ENCODE measurements around the gene RBFOX2.
"Not testable (repeated sequence)": the region's sequence is repeated elsewhere in the genome, so short reads cannot be mapped to it uniquely, and the experiment has no call there.

The RBFOX2 gene

DNA sequence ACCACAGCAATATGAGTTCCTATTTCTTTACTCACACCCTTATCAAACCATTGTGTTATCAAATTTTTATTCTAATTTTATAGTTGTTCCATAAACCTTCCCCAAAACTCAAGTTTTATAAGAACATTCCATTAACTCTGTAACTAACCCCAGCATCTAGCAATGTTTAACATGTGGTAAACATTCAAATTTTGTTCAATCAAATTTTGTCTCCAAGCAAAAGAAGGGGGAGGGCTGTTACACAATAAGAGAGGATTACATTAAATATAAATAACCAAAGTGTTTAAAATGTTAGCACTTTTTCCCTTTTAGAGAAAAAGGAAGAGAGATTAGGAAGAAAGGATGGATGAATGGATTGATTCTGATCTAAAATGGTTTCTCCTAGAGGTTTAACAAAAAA, 20.5 kb downstream of the RBFOX2 start:
- DNase-seq (ENCODE audit: low read depth), result no peak

DNA sequence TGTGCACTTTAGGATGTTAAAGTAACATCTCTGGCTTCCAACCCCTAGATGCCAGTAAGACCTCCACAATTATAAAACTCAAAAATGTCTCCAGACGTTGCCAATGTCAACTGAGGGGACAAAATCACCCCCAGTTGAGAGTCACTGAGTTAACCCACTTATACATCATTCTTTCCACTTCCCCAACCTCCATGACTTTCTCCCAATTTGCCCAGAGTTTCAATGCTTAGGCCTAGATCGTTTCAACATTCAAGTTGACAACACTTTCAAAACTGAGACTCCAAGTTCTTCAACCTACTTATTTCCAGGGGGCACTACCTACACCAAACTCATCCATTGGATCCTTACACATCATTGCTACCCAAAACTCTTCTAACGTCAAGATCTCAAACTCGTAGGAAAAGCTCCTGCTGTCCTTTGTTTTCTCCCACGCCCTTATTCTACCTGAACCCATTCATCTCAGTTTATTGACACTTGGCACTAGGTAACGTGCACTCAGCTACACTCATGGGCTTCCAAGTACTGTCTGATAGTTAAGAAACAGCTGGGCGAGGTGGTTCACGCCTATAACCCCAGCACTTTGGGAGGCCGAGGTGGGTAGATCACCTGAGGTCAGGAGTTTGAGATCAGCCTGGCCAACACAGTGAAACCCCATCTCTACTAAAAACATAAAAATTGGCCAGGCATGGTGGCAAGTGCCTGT, 24.5 kb downstream of the RBFOX2 start:
- no peak for DNase-seq (ENCODE audit: low read depth)

DNA sequence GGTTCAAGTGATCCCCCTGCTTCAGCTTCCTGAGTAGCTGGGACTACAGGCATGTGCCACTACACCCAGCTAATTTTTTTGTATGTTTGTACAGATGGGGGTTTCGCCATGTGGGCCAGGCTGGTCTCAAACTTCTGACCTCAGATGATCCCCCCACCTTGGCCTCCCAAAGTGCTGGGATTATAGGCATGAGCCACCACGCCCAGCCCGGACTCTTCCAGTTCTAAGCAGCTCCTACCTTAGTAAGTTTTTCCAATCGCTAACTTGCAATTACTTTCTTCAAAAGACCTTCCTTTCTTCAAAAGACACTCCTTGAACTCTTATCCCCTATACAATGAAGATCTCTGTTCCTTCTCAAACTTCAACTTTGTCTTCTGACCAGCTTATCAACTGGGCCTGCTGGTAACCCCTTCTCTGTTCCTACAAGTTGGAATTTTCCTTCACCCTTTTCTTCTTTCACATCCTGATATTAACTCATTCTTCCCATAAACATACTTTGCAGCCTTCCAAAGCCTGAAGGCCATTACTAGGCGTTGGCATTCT, 25.8 kb downstream of the RBFOX2 start:
- DNase-seq (ENCODE audit: low read depth), result no peak

DNA sequence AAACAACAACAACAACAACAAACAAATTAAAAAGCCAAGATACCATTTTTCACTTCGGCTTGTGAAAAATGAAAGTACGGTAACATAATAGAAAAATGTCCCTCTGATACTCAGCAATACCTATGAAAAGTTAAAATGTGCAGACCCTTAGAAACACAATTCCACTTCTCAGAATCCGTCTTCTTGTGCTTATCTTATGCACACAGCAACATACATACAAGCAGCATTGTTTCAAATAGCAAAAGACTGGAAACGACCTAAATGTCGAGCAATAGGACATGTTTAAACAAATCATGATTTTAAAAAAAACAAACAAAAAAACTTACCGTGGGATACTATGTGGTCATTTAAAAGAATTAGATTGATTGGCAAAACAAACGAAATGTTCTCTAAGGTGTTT, 26.5 kb downstream of the RBFOX2 start:
- DNase-seq (ENCODE audit: low read depth), result no peak

DNA sequence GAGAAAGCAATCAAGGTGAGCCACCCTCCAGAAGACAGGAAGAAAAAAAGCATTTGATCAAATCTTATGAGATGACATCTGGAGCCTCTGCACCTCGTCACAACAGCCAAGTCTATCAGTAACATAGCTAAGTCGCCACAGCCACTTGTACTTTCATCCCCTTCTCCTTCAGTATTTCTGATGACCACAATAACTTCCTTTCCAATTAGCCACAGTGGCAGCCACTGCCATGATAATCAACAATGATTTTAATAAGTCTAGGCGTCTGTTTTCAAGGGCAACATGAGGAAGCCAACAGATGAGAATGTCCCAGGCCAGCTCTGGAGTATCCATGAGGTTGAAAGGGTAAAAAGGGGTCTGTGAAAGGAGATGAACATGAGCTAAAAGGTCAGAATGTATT, 29.9 kb downstream of the RBFOX2 start:
- no peak for DNase-seq (ENCODE audit: low read depth)

DNA sequence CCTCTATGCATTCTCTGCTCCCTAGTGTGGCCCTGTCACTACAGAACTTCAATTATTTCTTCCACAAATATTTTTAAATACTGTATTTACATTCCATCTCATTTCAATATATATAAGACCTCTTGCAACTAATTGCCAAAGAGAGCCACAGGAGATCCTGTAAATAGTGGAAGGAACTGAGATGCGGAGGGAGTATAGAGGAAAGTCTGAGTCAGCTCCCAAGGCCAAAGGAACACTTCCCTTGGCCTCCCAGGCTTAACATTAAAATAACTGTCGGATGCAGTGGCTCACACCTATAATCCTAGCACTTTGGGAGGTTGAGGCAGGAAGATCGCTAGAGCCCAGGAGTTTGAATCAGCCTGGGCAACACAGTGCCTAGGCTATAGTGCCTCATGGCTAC, 31.2 kb downstream of the RBFOX2 start:
- DNase-seq (ENCODE audit: low read depth), result no peak

DNA sequence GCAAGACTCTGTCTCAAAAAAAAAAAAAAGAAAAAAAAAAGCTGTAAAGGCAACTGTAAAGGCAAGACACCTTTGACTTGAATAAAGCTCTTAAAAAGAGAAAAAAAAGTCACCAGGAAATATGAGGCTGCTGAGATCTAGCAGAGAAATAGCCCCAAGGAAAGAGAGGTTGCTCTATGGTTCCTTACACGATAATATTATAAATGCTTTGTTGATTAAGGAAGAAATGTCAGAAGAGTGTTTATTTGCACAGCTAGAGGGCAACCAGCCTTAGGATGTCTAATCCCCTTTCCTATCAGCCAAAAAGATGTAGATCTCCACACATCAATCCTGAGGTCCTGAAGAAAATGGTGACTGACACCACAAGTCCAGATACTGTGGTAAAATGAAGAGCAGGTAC, 32.0 kb downstream of the RBFOX2 start:
- DNase-seq (ENCODE audit: low read depth), result no peak

DNA sequence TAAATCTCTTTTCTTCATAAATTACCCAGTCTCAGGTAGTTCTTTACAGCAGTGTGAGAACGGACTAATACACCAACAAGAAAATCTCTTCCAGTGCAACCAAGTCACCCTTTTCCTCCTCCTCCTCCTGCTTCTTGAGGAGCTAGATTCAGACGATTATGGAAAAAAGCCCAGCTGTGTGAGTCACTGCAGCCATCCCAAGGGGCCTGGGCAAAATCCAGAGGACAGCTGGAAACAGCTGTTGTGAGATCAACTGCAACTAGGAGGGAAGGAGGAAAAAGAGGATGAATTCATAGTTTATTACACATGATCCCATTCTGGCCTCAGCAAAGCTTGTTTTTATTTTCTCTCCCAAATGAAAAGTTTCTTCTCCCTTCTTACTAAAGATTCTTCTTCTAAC, 32.9 kb downstream of the RBFOX2 start:
- no peak for DNase-seq (ENCODE audit: low read depth)

DNA sequence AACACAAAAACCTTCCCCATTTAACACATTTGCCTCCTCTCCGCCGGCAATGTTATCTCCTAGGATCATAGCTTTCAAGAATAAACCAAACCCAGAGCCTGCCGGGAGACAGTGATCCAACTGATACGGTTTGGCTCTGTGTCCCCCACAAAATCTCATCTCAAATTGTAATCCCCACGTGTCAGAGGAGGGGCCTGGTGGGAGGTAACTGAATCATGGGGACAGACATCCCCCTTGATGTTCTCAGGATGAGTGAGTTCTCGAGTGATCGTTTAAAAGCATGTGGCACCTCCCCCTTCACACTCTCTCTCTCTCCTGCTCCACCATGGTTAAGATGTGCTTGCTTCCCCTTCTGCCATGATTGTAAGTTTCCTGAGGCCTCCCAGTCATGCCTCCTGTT, 33.3 kb downstream of the RBFOX2 start:
- no peak for DNase-seq (ENCODE audit: low read depth)

DNA sequence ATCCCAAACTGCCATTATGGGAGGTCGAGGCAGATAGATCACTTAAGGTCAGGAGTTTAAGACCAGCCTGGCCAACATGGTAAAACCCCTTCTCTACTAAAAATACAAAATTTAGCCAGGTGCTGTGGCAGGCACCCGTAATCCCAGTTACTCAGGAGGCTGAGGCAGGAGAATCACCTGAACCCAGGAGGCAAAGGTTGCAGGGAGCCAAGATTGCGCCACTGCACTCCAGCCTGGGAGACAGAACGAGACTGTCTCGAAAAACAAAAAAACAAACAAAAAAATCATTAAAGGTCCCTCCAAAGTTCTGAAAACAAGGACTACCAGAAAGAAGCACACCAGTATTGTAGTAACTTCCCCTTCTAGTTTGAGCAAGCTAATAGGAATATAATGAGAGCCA, 34.9 kb downstream of the RBFOX2 start:
- DNase-seq (ENCODE audit: low read depth), result not testable (repeated sequence)

DNA sequence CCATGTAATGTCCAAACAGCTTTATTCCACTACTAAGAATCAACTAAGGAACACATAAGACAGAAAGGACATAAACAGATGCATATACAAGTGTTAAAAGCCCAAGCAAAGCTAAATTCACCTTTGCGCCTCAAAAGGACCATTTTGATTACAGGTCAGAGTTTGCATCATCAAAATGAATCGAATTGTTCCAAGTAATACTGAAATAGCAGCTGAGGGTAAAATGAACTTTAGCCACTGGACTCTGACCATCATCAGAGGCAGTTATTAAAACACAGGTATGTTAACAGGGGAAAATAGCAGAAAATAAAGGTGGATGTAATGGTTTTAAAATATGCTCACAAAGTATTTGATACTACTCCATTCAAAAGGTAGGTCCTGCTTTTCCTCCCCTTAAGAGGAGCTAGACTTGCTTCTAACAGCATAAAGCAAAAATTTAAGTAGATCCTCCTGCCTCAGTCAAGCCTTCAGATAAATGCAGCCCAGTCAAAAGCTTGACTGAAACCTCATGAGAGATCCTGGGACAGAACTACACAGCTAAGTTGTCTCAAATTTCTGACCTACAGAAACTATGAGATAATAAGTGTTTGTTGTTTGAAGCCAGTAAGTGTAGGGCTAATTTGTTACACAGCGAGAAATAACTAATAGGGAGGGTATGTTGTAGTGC, 35.4 kb downstream of the RBFOX2 start:
- no peak for DNase-seq (ENCODE audit: low read depth)

DNA sequence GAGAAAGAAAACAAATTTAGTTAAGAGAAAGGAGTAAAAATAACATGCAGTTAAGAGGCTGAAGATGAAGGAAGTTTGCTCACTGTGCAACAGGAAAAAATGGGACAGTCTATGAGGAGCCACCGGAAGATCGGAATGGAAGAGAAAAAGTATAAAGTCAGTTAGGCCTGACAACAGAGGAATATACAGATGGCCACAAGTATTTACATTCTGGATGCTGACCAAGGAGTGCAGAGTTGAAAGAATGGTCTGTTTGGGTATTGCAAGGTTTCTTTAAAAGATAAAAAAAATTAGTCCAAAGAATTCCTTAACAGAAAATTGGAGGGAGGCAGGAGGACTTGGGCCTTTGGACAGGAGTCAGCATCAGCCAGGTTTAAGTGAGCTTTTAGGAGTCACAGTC, 37.5 kb downstream of the RBFOX2 start:
- DNase-seq (ENCODE audit: low read depth), result no peak

DNA sequence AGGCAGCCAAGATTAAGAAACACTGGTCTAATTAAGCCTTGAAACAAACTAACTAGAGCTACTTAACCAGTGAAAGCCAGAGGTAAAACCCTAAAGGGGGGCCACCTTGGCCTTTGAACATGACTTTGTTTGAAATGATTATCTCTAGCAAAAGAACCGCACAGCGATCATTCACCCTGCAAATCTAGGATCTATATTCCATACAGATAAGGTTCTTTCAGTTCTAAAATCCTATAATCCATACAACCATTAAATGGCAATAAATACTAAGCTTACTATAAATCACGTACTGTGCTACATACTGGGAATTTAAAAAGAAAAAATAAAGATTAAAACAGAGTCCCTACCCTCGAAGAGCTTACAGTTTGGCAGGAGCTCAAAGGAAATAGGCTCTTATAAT, 40.6 kb downstream of the RBFOX2 start:
- DNase-seq (ENCODE audit: low read depth), result no peak

DNA sequence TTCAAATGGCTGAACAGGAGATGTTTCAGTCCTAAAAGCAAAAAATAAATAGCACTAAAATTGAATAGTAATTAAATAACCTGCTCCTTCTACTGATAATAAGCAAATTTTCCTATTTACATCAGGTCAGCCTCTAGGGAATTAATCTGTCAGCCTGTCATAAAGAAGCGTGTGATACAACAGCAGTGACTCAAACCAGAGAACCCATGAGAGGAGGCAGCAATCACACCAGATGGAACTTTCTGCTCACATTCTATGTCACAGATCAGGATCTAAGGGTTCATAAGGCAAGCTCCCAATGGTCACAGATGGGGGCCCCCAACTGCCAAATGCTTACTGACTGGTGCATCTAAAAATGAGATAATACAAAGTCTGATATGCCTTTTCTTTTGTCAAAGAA, 41.1 kb downstream of the RBFOX2 start:
- no peak for DNase-seq (ENCODE audit: low read depth)

DNA sequence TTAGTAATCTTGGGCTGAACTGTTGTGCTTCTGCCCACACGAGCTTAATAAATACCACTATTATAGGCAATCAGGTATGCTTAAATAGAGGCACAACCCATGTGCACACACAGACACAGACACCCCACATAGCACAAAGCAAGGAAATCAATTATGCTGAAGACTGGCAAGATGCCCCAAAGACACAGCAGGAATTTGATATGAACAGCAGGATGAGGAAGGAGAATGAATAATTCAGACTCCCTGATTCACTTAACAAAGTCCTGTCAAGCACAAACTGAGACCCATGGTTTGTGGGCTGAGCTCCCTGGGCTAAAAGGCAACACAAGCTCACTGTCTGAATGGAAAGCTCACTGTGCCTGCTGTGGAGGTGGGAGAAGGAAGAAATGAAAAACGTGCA, 42.5 kb downstream of the RBFOX2 start:
- DNase-seq (ENCODE audit: low read depth), result no peak

DNA sequence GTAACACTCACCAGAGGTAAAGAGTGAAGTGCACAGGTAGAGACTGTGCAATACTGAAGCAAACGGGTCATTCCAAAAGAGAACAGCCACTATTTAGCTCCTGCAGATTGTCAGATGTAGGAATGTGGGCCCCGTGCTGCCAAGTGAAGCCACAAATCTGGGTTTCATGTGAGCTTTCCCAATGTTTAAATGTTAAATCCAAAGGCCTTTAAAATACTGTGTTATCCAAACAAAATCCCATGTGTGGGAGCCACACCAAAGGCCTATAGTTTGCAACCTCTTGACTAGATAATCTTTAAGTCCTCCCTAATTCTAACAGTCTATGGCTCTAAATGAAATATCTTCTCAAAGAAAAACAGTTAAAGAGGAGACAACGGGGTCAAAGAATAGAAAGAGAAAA, 43.3 kb downstream of the RBFOX2 start:
- DNase-seq (ENCODE audit: low read depth), result no peak

DNA sequence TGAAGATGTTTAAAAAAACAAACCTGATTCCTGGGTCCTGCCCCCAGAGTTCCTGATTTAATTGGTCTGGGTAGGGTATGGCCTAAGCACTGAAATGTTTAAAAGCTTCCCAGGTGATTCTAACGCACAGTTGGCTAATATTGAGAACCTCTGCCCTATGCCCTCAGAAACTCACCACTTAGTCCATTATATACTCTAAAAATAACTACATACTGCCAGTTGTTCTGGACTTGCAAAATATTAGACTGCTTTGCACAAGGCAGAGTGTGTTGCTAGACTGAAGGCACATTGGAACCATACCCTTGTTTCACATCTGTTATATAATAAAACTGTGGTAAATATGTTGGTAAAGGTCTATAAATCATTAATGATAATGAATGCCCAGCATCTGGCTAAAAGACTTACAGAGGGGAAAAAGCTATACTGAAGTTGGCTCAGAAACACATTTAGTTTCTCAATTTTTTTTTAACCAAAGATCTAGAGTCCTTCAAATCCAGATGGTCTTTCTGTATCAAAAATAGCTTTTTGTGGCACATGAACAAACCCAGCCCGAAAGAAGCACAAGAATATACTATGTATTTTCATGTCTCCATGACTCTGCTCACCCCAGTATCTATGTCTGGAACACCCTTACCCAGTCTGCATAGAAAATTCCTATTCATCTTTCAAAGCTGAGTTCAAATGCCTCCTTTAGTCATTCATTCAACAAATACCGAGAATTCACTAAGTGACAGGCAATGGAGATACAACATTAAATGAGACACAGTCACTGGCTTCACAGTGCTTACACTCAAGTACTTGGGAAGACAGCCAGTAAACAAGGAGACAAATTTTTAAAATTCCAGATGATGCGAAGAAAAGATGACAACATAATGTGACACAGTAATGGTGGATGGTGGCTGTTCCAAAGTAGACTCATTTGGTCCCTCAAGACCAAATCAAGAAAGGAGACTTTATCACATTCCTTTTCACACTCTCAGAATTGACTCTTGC, 44.1 kb downstream of the RBFOX2 start:
- no peak for DNase-seq (ENCODE audit: low read depth)

DNA sequence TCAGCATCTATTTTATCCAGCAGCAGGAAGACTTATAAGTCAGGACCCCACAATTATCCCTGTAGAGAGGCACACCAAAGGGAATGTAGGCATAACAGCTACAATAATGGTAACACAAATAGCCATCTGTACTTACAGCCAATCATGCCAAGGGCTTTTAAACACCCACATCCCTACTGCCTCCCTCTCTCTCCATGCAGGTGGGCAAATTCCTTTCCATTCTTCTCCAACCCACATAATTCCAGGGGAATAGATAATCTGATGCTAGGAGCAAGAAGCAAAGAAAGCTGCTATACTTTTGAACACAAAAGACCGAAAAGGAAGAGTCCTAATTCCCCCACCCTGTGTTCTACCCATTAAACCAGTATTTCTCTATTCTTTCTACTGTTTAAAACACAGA, 46.7 kb downstream of the RBFOX2 start:
- no peak for DNase-seq (ENCODE audit: low read depth)

DNA sequence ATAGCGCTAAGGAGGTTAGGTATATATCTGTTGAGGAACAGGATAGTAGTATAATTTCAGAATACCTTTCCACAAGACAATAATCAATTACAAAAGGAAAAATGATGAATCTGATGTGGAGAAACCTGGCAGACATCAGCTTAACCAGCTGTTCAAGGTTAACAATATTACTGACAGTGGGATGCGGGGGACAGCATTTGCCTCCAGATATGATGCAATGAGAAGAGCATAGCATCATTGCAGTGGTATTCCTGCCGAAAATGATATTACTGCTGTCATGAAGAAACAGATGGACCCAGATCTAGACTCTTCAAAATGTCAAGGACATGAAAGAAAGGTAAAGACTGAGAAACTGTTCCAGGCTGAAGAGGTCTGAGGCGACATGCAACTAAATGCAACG, 49.7 kb downstream of the RBFOX2 start:
- no peak for DNase-seq (ENCODE audit: low read depth)

DNA sequence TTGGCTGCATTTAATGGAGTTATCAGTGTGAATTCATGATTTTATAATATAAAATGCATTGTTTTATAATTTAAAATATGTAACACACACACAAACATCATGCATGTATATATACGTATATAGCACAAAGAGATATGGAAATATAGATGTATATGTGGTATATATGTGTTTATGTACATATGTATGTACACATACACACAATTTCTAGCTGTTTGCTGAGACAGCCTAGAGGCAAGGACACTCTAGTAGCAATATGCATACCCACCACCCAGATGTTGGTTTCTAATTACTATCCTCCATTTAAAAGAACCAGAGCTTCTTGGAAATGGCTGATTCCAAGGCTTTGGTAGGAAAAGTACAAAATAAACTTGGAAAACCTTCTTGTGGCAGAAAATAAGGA, 50.4 kb downstream of the RBFOX2 start:
- no peak for DNase-seq (ENCODE audit: low read depth)

DNA sequence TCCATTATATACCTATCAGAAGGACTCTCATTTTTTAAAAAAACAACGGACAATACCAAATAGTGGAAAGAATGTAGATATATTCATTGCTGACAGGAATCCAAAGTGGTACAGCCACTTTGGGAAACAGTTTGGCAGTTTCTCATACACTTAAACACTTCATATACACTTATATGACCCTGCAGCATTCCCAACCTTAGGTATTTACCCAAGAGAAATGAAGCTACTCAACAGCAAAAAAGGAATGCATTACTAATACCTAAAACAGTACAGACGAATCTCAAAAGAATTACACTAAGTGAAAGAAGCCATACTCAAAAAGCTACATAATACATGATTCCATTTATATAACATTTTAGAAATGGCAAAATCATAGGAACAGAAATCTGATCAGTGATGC, 51.5 kb downstream of the RBFOX2 start:
- no peak for DNase-seq (ENCODE audit: low read depth)

DNA sequence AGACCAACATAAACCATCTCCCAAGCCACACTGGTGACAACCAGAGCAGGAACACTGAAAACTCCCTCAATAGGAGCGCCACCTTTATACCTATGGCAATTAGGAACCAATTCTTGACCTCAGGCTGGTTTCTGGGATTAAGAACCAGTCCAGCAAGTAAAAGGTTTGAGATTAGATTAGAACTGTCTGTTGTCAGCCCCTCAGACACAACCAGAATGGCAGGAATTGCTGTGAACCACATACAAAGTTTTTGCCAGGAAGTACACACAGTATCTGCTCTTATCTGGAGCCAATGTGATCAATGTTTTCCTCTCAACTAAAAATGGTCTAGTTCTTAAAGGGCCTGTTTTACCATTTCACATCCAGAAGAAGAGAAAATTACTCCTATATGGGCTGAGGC, 55.2 kb downstream of the RBFOX2 start:
- DNase-seq (ENCODE audit: low read depth), result no peak

DNA sequence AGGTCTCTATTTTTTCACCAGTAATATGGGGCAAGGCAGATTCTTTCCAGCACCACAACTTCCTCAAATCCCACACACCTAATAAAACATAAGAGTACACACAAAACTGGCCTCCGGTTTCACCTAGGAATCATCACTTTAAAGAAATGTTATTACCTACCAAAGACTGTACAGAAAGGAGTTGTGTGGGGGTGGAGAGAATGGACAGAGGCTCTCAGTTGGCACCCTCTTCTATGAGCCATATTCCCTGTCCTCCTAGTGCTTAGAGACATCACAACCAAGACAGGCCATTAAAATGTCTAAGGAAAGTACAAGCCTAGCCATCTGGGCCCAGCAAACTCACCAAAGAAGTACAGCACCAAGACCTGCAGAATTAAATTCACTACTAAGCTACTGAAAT, 56.1 kb downstream of the RBFOX2 start:
- no peak for DNase-seq (ENCODE audit: low read depth)
